Eye (tissue), 1 donor: ENCODE measurements around the gene ATG7.
A peak's percentile ranks its signal among the peaks of the same experiment; 100 is the strongest.

Source experiments
- DNase-seq: peaks from one replicate; pipeline ENCODE4 v3.0.0-alpha.2; 2015

Gene ATG7, protein sequence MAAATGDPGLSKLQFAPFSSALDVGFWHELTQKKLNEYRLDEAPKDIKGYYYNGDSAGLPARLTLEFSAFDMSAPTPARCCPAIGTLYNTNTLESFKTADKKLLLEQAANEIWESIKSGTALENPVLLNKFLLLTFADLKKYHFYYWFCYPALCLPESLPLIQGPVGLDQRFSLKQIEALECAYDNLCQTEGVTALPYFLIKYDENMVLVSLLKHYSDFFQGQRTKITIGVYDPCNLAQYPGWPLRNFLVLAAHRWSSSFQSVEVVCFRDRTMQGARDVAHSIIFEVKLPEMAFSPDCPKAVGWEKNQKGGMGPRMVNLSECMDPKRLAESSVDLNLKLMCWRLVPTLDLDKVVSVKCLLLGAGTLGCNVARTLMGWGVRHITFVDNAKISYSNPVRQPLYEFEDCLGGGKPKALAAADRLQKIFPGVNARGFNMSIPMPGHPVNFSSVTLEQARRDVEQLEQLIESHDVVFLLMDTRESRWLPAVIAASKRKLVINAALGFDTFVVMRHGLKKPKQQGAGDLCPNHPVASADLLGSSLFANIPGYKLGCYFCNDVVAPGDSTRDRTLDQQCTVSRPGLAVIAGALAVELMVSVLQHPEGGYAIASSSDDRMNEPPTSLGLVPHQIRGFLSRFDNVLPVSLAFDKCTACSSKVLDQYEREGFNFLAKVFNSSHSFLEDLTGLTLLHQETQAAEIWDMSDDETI

GRCh38 chr3:11271986-11272904 lies at the start of gene ATG7:
Gene ATG7, plus strand, starts transcription at chr3:11272397. Its CDS starts 26,299 bp downstream, at chr3:11298696.
- peak; percentile 99 for DNase-seq

DNA sequence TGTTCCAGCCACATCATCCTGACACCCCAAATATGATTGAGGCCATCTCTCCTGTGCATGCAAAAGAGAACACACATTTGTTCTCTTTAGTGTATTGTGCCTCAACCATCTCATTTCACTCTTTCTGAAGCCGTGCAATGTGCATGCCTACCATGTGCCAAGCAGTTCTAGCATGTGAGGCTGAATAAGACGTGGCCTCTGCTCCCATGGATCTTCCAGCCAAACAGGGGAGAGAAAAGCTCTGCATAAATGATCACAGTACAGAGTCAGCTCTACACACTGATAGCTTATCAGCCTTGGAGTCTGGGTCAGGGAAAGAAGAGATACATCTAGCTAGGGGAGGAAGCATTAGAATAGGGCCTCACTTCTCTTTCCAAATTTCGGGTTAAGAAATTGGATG lies 48.2 kb upstream of the ATG7 start:
- no peak for DNase-seq

- DNase-seq = no peak
Observed at GRCh38 chr3:11224870-11225229, 47.3 kb upstream of the ATG7 start.

DNA sequence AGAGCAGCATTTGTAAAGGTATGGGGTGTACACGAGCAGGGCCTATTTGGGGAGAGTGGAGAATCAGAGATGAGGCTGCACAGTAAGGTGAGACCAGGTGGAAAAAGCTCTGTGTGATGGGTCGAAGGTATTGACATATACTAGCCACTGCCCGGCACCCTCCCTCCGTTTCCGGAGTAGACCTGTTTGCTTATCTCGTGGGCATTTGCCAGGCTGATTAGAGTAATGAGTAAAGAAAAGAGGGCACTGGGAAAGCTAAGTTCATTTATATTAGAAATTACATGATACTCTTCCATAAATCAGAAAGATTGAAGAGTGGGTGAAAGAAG lies 46.2 kb upstream of the ATG7 start:
- no peak for DNase-seq

- DNase-seq = no peak
Observed at GRCh38 chr3:11228041-11228440, 44.2 kb upstream of the ATG7 start.

GRCh38 chr3:11230125-11230524 lies 42.1 kb upstream of the ATG7 start:
- DNase-seq = no peak

GRCh38 chr3:11230832-11231231 lies 41.4 kb upstream of the ATG7 start:
- DNase-seq = no peak

DNA sequence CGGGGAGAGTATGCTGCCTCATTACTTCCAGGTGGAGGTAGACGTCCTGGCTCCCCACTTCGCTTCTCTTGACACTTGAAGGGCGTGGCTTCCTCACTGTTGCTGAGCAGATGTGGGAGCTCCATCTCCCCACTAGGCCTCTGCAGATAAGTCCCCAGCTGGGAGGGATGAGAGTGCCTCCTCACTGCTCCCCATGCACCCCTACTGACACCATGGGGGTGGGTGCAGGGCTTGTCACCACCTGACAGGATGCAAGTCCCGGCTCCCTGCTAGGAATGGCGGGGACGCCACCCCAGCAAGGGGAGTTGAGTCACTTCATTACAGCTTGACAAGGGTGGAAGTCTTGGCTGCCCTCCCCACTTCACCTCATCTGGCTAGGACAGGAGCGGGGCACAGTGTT lies 36.8 kb upstream of the ATG7 start:
- DNase-seq = no peak

- DNase-seq = peak; percentile 29
Observed at GRCh38 chr3:11236588-11237461, 35.4 kb upstream of the ATG7 start.

GRCh38 chr3:11238060-11238459 lies 34.1 kb upstream of the ATG7 start:
- DNase-seq = no peak

GRCh38 chr3:11238880-11239279 lies 33.3 kb upstream of the ATG7 start:
- no peak for DNase-seq

GRCh38 chr3:11239796-11240195 lies 32.4 kb upstream of the ATG7 start:
- DNase-seq = no peak

DNA sequence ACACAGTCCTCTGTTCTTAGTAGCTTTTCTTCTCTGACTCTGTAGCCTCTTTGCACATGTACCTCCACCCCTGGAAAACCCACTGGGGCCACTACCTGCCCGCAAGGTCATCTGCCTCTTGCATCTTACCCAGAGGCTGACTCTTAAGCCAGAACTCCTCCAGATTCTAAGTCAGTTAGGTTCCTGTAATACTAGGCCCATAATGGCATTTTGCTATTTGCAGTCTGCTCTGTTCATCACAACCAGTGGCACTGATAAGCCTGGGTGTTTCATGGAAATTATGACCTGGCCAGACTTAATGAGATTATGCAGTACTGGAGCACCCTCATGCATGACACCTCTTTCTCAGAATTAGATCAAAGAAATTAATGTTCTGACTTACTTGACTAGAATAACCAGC lies 31.7 kb upstream of the ATG7 start:
- no peak for DNase-seq

DNA sequence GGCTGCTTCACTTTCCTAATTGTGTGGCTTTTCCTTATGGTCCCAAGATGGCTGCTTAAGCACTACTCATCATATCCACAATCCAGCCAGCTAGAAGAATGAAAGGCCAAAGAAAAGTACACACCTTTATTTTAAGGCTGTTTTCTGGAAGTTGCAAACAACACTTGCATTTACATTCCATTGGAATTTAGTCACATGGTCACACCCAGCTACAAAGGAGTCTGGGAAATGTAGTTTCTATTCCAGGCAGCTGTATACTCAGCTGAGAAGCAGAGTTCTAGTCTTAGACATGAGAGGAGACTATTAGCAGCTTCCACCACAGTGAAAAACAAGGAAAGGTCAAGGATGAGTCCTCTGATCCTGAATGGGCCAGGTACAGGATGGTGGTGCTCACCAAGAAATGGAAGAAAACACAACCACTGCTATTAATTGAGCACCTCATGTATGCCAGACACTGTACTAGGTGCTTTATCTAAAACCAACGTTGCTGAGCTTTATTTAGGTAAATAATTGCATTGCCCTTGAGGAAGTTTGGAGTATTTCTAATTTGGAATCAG lies 28.0 kb upstream of the ATG7 start:
- no peak for DNase-seq

DNA sequence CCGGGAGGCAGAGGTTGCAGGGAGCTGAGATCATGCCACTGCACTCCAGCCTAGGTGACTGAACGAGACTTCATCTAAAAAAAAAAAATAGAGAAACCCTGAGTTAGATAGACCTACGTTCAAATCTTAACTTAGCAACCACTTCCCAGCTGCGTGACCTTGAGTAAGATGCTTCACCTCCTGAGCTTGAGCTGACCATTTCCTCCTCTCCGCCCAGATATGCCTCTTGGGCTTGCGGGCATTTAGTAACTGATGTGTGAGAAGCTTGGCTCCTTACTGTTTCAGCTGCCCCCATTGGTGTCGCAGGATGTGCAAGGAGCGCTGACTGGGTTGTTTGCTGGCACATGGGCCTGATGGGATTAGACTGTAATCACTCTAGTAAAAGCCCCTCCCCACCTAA lies 26.9 kb upstream of the ATG7 start:
- DNase-seq = no peak

DNA sequence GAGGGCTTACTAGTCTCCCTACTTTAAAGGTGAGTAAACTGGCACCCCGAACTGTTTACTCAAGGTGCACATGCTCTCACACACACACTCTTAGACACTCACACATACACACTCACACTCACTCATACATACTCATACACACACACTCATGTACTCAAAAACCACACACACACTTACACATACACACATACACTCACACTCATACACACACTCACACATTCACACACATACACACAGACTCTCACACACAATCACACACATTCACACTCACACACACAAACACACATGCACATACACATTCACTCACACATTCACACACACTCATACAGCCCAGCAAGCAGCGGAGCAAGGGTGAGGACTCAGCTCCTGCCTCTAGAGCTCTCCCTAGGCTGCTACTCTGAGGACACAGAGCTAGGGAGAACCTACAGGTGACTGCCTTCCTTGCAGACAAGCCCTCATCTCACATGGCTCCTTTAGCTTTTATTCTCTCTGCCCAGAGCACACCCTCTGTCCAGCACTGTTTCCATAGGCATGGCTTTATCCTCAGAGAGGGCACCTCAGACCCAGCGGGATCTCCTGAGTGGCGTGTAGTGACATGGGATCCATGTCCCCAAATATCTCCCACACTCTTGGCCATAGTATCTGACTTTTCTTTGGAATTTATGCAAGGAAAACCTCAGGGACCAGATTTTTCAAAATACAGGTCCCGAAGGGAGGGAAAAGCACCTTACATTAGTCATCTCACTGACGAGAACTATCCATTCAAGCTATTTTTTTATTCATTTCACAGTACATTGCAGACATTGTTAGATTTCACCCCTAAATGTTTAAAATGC lies 26.2 kb upstream of the ATG7 start:
- DNase-seq = no peak

DNA sequence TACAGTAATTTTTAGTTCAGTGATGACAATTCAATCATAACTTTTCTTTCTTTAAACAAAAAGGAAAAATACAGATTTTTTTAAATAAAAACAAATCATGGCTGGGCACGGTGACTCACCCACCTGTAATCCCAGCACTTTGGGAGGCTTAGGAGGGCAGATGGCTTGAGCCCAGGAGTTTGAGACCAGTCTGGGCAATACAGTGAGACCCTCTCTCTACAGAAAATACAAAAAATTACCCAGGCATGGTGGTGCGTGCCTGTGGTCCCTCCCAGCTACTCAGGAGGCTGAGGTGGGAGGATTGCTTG lies 25.6 kb upstream of the ATG7 start:
- DNase-seq = no peak

DNA sequence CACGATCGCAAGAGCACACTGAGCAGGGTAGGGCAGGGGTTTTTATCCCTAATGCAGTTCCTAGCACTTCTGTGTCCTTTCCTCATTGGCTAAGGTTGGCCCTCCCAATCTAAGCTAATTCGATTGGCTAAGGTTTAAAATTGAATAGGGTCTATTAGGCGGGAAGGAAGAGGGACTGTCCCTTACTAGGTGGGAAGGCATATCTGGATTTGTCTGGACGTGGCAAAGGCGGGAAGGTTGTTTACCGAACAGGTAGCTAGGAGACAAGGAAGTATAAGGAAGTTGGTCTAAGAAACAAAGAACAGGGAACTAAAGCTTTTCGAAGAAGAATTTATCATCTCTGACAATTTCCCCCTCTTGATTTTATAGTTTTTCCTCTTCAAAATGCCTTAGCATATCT lies 24.8 kb upstream of the ATG7 start:
- no peak for DNase-seq

DNA sequence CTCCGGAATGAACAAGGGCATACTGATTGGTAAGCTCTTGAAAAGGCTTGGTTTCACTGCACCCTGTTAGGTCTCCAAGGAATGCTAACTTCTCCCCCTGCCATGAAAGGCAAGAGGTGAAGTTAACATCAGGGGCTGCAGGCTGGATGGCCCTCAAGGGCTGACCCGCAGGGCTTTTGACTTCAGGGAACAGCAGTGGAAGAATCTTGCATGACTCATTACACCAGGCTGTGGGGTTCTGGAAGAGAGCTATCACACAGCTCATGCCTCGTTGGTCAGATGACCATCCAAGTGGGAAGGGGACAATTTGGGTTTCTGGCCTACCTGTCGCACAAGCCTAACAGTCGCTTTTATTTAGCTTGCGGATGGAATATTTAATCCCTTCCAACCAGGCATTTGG lies 23.6 kb upstream of the ATG7 start:
- DNase-seq = no peak

GRCh38 chr3:11250902-11251806 lies 21.0 kb upstream of the ATG7 start:
- no peak for DNase-seq

GRCh38 chr3:11251807-11252176 lies 20.4 kb upstream of the ATG7 start:
- no peak for DNase-seq
